Endothelial cell of hepatic sinusoid (primary cell): ENCODE data around the gene CASTOR1.

Experiments
- in situ Hi-C: cut with HindIII; loops from 2 replicates; pipeline ENCODE4 v1.10.0; 2017; ENCODE audit warnings: low sequenced_read_pairs

Gene CASTOR1

GRCh38 chr22:30301995-30302809, 12.9 kb upstream of the CASTOR1 start:
- in situ Hi-C loops: no loop called here

DNA sequence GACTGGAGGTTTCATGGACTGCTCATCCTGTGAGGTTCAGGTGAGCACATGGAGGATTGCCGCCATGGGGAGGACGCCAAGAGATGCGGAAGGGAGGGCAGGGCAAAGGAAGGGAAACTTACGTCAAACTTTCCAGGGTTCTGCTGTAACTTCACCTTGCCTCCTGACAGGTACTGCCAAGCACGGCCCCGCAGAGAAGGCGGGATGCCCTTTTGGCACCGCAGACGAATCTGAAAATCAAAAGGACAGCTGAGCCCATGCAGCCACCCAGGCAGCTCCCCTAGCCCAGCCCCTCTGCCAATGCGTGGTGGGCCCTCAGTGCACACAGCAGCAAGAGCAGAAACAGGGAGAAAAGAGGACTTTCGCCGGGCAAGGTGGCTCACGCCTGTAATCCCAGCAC, 10.0 kb upstream of the CASTOR1 start:
- in situ Hi-C loops: no loop called here

DNA sequence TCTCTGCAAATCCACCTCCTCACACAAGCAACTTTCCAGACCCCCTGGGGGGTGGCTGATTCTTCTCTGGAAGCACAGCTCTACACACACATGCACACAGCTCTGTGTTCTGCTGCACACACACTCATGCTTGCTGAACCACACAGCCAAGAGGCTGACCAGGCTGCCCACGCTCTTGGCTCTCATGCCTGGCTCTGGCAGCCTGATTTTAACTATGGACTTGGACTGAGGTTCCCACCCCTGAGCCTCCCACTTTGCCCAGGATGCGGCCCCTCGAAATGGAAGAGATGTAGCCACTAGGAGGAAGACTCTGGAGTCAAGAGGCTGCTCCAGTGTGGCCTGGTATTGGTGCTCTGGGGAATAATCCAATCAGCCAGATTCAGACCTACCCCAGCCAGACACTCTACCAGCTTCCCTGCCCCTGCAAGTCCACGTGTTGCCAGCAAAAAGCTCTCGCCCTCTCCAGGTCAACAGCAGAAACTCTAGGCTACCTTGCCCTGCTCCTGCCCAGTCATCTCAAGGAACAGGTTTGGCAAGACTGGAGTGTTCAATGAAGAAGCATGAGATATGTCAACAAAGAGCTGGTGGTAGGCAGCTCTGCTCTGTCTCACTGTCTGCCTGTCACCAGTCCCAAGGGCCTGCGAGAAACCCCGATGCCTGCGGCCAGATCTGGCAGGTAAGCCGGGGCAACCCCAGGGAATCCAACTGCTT, 8.8 kb upstream of the CASTOR1 start:
- in situ Hi-C loops: no loop called here

DNA sequence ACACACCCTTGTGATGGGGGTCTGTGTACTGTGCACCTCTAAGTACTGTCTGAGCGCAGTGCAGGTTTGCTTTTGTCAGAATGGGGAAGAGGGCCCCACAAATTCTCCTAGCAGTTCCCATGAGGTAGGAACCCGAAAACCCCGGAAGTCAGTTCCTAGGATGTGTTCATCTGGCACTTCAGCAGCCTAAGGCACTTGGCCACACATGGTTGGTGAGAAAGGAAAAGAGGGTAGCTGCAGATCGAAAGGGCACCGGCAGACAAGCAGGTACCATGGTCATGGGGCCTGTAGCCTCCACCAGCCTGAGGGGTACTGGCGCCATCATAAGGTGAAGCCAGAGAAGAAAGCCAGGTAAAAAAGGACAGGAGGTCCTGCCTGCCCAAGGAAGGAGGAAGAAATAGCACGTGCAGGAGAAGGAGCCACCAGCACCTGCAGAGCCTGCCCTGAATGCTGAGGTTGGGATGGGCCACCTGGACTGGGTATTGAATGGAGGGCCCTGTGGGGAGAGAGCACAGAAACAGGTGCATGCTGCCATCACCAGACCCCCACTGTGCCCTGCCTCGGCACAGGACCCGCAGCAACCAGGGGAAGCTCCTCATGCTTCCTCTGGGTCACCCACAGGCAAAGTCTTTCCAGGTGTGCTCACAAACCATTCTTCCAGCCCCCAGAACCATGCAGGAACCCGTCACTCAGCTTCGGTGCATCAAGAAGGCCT, 8.1 kb upstream of the CASTOR1 start:
- in situ Hi-C loops: no loop called here

DNA sequence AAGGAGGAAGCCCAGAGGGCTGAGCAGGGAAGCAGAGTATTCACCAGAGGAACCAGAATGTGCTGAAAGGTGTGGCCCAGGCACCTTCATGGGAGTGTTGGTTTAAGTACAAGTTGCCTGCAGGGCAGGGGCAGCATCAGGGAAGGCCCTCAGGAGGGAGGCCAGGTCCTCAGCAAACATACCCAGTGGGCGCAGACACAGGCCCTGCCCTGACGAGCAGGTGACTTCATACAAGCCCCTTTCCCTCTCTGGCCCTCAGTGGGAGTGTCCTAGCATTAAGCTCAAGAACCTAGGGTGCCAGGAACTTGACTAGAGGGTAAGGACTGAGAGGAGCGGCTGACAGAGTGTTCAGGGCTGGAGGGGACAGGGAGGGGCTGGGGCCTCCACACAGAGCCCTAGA, 7.5 kb upstream of the CASTOR1 start:
- in situ Hi-C loops: no loop called here

DNA sequence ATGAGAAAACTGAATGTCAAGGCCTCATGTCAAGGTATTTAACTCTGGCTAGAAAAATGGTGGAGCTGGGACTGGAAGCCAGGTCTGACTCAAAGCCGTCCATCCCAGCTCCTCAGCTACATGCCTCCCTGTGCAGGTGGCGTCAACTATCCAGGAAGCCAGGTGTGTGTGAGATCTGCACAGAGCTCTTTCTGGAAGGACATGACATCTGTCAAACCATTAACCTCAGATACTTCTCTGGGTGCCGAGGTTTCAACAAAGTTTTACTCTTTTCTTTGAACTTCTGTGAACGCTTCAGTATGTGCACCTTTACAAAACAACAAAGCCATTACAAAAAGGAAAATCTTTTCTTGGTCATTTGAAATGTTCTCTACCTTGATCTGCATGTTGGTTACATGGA, 7.0 kb upstream of the CASTOR1 start:
- in situ Hi-C loops: no loop called here

- in situ Hi-C loops: no loop called here
These were observed 6.3 kb upstream of the CASTOR1 start for GRCh38 chr22:30295576-30295975.

DNA sequence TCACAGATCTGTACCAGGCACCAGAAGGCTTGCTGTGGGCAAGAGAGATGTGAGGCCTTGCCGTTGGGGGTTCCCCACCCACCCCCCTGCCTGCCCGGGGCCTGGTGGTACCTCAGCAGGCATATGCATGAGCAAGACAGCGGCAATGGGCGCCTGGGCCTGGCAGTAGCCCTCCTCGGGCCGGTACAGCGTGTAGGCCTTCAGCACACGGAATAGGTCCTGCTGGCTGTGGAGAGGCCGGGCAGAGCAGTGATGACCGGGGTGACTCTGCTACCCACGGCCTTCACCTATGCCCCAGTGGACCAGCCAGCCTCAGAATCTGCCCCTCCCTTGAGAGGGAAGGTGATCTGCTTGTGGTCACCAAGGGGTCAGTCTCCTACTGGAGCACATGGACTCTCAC, 5.5 kb upstream of the CASTOR1 start:
- in situ Hi-C loops: no loop called here

DNA sequence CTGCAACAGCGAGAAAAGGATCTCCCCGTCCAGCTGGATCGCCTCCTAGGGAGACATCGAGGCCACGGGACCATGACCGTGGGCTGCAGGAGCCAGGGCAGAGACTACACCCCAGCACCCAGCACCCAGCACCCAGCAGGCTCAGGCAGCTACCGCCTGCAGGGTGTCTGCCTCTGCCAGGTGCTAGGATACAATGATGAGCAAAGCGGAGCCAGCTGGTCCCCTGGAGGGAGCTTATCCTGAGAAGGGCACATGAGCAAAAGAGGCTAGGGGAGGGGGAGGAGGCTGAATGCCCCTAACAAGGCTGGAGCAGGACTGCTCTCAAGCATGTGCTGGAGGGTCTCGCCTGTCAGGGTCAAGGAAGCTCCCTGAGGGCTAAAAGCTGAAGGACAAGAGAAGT, 4.8 kb upstream of the CASTOR1 start:
- in situ Hi-C loops: no loop called here

GRCh38 chr22:30293026-30293425, 3.7 kb upstream of the CASTOR1 start:
- in situ Hi-C loops: no loop called here

DNA sequence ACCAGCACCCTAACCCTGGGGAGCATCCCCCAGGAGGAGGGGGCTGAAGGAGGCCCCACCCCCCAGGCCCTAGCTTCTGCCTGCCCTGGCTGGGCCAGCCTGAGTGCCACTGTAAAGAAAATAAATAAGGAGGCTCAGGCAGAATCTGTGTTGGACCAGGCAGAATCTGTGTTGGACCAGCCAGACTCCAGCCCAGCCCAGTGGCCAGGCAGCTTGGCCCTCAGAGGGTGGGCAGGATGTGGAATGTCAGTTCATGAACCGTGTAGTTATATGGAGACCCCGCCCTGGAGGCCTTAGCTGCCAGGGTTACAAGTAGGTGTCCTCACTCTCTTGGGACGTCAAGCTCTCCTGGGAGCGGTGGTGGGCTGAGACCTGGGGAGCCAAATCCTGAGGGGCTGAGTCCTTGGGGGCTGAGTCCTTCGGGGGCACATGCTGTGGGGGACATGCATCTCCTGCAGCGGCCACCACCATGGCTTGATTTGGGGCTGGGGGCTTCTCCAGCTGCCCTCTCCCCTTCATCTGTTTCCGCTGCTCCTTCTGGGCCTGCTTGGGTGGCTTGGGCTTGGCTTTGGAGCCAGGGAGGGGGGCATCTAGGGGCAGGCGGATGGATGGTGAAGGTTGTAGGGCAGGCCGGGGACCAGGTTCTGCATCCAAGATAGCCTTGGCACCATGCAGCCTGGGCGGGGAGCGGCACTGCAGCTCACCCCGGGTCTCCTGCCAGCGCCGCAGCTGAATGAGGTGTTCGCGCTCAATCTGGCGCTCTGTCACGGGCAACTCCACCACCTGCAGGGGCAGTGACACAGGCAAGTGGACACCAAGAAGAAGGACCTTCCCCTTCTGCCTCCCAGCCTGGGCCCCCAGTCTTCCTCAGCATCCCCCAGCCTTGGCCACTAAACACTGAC, 3.0 kb upstream of the CASTOR1 start:
- in situ Hi-C loops: no loop called here

GRCh38 chr22:30291058-30291892, 2.0 kb upstream of the CASTOR1 start:
- in situ Hi-C loops: no loop called here

DNA sequence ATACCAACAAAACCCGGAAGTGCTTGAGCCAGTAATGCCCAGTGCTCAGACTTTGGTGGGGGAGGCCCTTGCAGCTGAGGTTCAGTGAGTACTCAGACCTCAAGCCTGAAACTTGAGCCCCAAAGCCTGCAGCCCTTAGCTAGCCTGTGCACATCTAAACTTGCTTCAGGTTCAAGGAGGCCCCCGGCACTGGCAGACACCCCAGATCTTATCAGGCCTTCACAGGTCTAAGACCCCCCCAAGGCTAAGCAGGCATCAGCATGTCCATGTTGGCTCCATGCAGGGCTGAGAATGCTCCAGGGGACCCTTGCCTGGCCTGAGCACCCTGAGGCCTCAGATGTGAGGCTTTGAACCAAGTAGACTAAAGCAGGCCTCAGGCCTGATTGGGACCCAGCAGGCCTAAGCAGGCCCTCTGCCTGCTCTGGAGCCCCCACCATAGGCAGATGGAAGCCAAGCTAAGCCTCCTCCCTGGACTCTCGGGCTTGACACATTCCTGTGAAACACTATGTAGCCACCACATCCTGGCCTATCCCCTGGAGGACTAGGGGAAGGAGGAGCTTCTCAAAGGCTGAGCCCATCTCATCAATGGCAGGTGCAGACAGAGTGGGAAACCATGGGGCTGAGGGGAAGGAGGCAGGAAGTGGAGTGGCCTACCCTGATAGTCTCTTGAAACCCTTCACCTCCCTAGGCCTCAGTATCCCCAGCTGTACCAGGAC, 1.2 kb upstream of the CASTOR1 start:
- in situ Hi-C loops: no loop called here

DNA sequence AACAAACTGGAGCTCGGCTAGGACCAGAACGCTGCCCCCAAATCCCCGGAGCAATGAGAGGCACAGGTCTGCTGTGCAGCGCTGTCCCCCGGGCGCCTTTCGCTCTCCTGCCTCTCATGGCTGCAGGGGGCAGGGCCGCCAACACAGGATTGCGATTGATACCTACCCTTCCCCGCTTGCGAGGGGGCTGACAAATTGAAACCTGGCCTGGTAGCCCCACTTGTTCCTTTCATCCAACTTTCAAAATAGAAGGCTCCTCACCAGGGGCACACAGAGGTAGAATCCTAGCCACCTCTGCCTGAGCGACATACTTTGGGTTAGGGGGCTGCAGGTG, 642 bp upstream of the CASTOR1 start:
- in situ Hi-C loops: loop anchor here (5.0 kb wide), 1 partner anchor 37 kb away; the partner anchor contains the start of gene TBC1D10A

GRCh38 chr22:30288419-30289140, 725 bp downstream of the CASTOR1 start:
- in situ Hi-C loops: loop anchor here (5.0 kb wide), 1 partner anchor 39 kb away; the partner anchor contains the start of gene TBC1D10A

- in situ Hi-C loops: loop anchor here (5.0 kb wide), 1 partner anchor 39 kb away; the partner anchor contains the start of gene TBC1D10A
These were observed 1.5 kb downstream of the CASTOR1 start for GRCh38 chr22:30287648-30288418.

DNA sequence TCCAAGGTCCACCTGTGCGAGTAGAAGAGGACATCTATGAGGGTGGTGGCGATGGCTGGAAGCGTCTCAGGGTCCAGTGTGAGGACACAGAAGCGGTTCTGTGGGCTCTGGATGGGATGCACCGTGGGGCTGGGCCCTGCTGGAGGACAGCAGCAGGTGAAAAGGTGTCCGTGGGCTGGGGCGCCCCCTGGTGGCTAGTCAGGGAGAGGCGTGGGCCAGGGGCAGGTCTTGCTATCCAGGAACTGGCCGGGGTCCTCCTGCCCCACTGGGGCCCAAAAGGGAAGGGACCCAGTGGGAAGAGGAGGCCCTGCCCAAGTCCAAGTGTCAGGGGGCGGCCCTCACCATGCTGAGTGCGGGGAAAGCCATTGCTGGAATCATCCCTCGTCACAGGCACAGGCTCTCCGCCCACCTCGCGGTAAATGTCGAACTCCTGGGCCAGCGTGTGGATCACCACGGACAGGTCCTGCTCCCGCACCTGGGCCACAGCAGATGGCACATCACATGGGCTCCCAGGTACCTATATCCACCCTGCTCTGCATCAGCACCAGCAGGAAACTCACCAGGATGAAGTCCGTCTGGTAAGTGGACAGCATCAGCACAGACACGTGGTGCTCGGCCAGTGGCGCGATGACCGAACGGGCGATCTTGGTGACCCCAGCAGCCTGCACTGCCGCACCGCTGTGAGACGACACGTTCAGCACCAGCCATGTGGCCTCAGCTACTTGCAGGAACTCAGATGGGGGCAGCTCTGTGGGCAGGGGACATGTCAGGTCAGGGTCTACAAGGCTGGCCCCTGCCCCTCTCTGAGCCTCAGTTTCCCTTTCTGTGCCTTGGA, 2.3 kb downstream of the CASTOR1 start:
- in situ Hi-C loops: loop anchor here (5.0 kb wide), 1 partner anchor 40 kb away; the partner anchor contains the start of gene TBC1D10A
